Caco-2 (cell line): Measurements from ENCODE around the gene DNAH1. TPM values are rescaled to one million over a fixed set of nuclear protein-coding genes. Genes with fewer than 3 reads are reported as not detected.
A peak's percentile ranks its signal among the peaks of the same experiment; 100 is the strongest.

Experiments used
- BruUV-seq: library from RNA; stranded (reverse); fragments of 400-500 nt; replicated peaks from 2 replicates; lab custom pipeline; 2021; lab: Mats Ljungman, UMichigan
- CTCF ChIA-PET: fragments of 300-600 bp; sonication (Branson Sonifier 250); formaldehyde crosslinking; loops from one replicate; lab custom pipeline; 2022; ENCODE audit warnings: antibody characterized with exemption; lab: Charles Lee
- POLR2A ChIA-PET: fragments of 300-600 bp; sonication (Branson Sonifier 250); formaldehyde crosslinking; loops from one replicate; lab custom pipeline; 2022; ENCODE audit warnings: antibody characterized with exemption; lab: Charles Lee
- DNase-seq, 2 experiments: peaks; one replicate each; pipeline versions ENCODE4 v3.0.0 to v3.0.0-alpha.2; 2020 to 2022
- H3K27me3 ChIP-seq: replicated peaks from 2 replicates; pipeline ENCODE4 v1.6.0; 2011; ENCODE audit warnings: low read length; ENCODE audit not compliant: control insufficient read depth, insufficient read depth
- H3K36me3 ChIP-seq: 2 replicates; pipeline ENCODE4 v1.5.1; 2011; ENCODE audit warnings: low read length; ENCODE audit not compliant: control insufficient read depth, insufficient read depth
- H3K4me1 ChIP-seq: fragments of 250-450 bp; sonication (Bioruptor Pico); 2 replicates; pipeline ENCODE4 v1.5.1; 2020; ENCODE audit warnings: mild to moderate bottlenecking
- H3K4me3 ChIP-seq: 2 replicates; pipeline ENCODE4 v1.5.1; 2011; ENCODE audit warnings: low read depth, mild to moderate bottlenecking, control low read depth, low read length
- H3K9me3 ChIP-seq: fragments of 250-450 bp; sonication (Bioruptor Pico); 2 replicates; pipeline ENCODE4 v1.5.1; 2020; ENCODE audit warnings: mild to moderate bottlenecking, moderate library complexity
- H3K27ac Mint-ChIP-seq: one replicate; pipeline ENCODE4 v1.8.0; 2022; ENCODE audit warnings: mixed read lengths; ENCODE audit not compliant: unreplicated experiment
- H3K27me3 Mint-ChIP-seq: one replicate; pipeline ENCODE4 v1.8.0; 2022; ENCODE audit warnings: mixed read lengths; ENCODE audit not compliant: insufficient read depth, unreplicated experiment
- H3K36me3 Mint-ChIP-seq: one replicate; pipeline ENCODE4 v1.8.0; 2022; ENCODE audit warnings: mild to moderate bottlenecking, mixed read lengths; ENCODE audit not compliant: insufficient read depth, unreplicated experiment
- H3K4me1 Mint-ChIP-seq: one replicate; pipeline ENCODE4 v1.8.0; 2022; ENCODE audit warnings: low read depth, mixed read lengths; ENCODE audit not compliant: unreplicated experiment
- H3K4me3 Mint-ChIP-seq: one replicate; pipeline ENCODE4 v1.8.0; 2022; ENCODE audit warnings: mild to moderate bottlenecking, moderate library complexity, mixed read lengths; ENCODE audit not compliant: unreplicated experiment
- H3K9me3 Mint-ChIP-seq: one replicate; pipeline ENCODE4 v1.8.0; 2022; ENCODE audit warnings: mixed read lengths; ENCODE audit not compliant: unreplicated experiment
- CTCF ChIP-seq, 2 experiments: fragments of 200-600 bp in 1 of 2; IDR thresholded peaks; 1 replicate in 1 of 2; 2 replicates in 1 of 2; pipeline versions ENCODE4 v1.5.1 to v1.8.0; 2011 to 2022; ENCODE audit warnings: antibody characterized with exemption in 1 of 2, control low read depth in 1 of 2, inconsistent platforms in 1 of 2, low read depth in 1 of 2, low read length in 1 of 2, mild to moderate bottlenecking in 1 of 2, moderate library complexity in 1 of 2; ENCODE audit not compliant: insufficient read depth in 1 of 2, severe bottlenecking in 1 of 2, unreplicated experiment in 1 of 2
- intact Hi-C: fragments of 100-400 bp; cut with micrococcal nuclease; formaldehyde crosslinking; loops from one replicate; pipeline ENCODE4 v1.10.0; 2022; ENCODE audit not compliant: unreplicated experiment
- total RNA-seq: library from RNA; stranded (reverse); gene quantifications from 2 replicates; pipeline ENCODE4 v1.2.3, GENCODE V29; 2022

DNAH1 gene
- total RNA-seq, 1 experiment from 2014 or later, result 4.1 TPM

GRCh38 chr3:52317208-52318000 is 1.3 kb downstream of the DNAH1 start:
- Histone ChIP-seq H3K4me1 (peaks cover 20% of the 10 kb centered on the region), H3K9me3 (no peaks in the 10 kb centered on the region), H3K27me3 (no peaks in the 10 kb centered on the region), H3K36me3 (no peaks in the 10 kb centered on the region), H3K4me3 (no peak overlapping the region)
- Mint-ChIP-seq H3K4me3 (no peak overlapping the region), H3K9me3 (no peaks in the 10 kb centered on the region), H3K36me3 (no peaks in the 10 kb centered on the region), H3K27ac (no peak overlapping the region), H3K27me3 (no peaks in the 10 kb centered on the region), H3K4me1 (peaks cover 7% of the 10 kb centered on the region)
- no peak for TF ChIP-seq CTCF (IDR thresholded peaks at IDR 0.05; ENCODE audit: insufficient read depth in 1 of 2, low read depth in 1 of 2, low read length in 1 of 2, severe bottlenecking in 1 of 2, unreplicated experiment in 1 of 2)
- no peak for DNase-seq
- intact Hi-C loops, result no loop called here
- POLR2A ChIA-PET, result no interaction called here
- CTCF ChIA-PET, result no interaction called here
- BruUV-seq, result no TSS peak

- Mint-ChIP-seq H3K27ac (no peak overlapping the region), H3K9me3 (no peaks in the 10 kb centered on the region), H3K4me1 (peaks cover 7% of the 10 kb centered on the region), H3K4me3 (no peak overlapping the region), H3K36me3 (no peaks in the 10 kb centered on the region), H3K27me3 (no peaks in the 10 kb centered on the region)
- intact Hi-C loops, result no loop called here
- Histone ChIP-seq H3K9me3 (no peaks in the 10 kb centered on the region), H3K27me3 (no peaks in the 10 kb centered on the region), H3K36me3 (no peaks in the 10 kb centered on the region), H3K4me1 (peaks cover 20% of the 10 kb centered on the region), H3K4me3 (no peak overlapping the region)
- CTCF ChIA-PET, result no interaction called here
- peak; percentile 60 to 63 for DNase-seq
- POLR2A ChIA-PET, result no interaction called here
- no peak for TF ChIP-seq CTCF (IDR thresholded peaks at IDR 0.05; ENCODE audit: insufficient read depth in 1 of 2, low read depth in 1 of 2, low read length in 1 of 2, severe bottlenecking in 1 of 2, unreplicated experiment in 1 of 2)
- BruUV-seq, result no TSS peak
These were observed 2.2 kb downstream of the DNAH1 start for GRCh38 chr3:52318186-52318816.

GRCh38 chr3:52319921-52320595 is 3.9 kb downstream of the DNAH1 start:
- Histone ChIP-seq H3K27me3 (no peaks in the 10 kb centered on the region), H3K9me3 (no peaks in the 10 kb centered on the region), H3K4me3 (no peak overlapping the region), H3K4me1 (peaks cover 26% of the 10 kb centered on the region), H3K36me3 (no peaks in the 10 kb centered on the region)
- Mint-ChIP-seq H3K4me3 (no peak overlapping the region), H3K36me3 (no peaks in the 10 kb centered on the region), H3K9me3 (no peaks in the 10 kb centered on the region), H3K4me1 (peaks cover 7% of the 10 kb centered on the region), H3K27ac (no peak overlapping the region), H3K27me3 (no peaks in the 10 kb centered on the region)
- no peak for TF ChIP-seq CTCF (IDR thresholded peaks at IDR 0.05; ENCODE audit: insufficient read depth in 1 of 2, low read depth in 1 of 2, low read length in 1 of 2, severe bottlenecking in 1 of 2, unreplicated experiment in 1 of 2)
- CTCF ChIA-PET, result no interaction called here
- BruUV-seq, result no TSS peak
- POLR2A ChIA-PET, result no interaction called here
- no peak for DNase-seq
- intact Hi-C loops, result no loop called here
